Esophagus (tissue), 2 donors: ENCODE measurements around the gene TOMM40. TPM values are rescaled to one million over a fixed set of nuclear protein-coding genes. Genes with fewer than 3 reads are reported as not detected.

ENCODE experiments used
- H3K27ac ChIP-seq, 2 donors: one replicate each; pipeline ENCODE4 v1.5.1; 2013; ENCODE audit warnings: low read depth in 2 of 2, mild to moderate bottlenecking in 2 of 2, inconsistent platforms in 1 of 2, low read length in 1 of 2, moderate library complexity in 1 of 2
- H3K27me3 ChIP-seq, 2 donors: one replicate each; pipeline ENCODE4 v1.6.1; 2013; ENCODE audit warnings: low read length in 2 of 2, control low read depth in 1 of 2, mild to moderate bottlenecking in 1 of 2; ENCODE audit not compliant: insufficient read depth in 2 of 2, control insufficient read depth in 1 of 2
- H3K36me3 ChIP-seq, 2 donors: one replicate each; pipeline ENCODE4 v1.6.1; 2013; ENCODE audit warnings: low read length in 1 of 2; ENCODE audit not compliant: control insufficient read depth in 2 of 2, insufficient read depth in 2 of 2
- H3K4me1 ChIP-seq, 2 donors: one replicate each; pipeline ENCODE4 v1.6.1; 2013; ENCODE audit warnings: low read length in 1 of 2; ENCODE audit not compliant: control insufficient read depth in 2 of 2, insufficient read depth in 2 of 2
- H3K4me3 ChIP-seq, 2 donors: one replicate each; pipeline ENCODE4 v1.5.1; 2013; ENCODE audit warnings: low read length in 2 of 2, mild to moderate bottlenecking in 2 of 2, low read depth in 1 of 2, moderate library complexity in 1 of 2
- H3K9me3 ChIP-seq, 2 donors: one replicate each; pipeline ENCODE4 v1.6.1; 2013; ENCODE audit warnings: mild to moderate bottlenecking in 2 of 2, low read depth in 1 of 2, low read length in 1 of 2, moderate library complexity in 1 of 2; ENCODE audit not compliant: control insufficient read depth in 2 of 2, insufficient read depth in 1 of 2
- WGBS, 2 donors: extraction: QIAGEN DNeasy Blood & Tissue Kit; methylation state at CpG; one replicate each; pipeline ENCODE4 v1.1.7; 2013; 5-methylcytosine and 5-hydroxymethylcytosine counted together
- polyA plus RNA-seq, 2 donors: library from polyadenylated mRNA; stranded (reverse); fragments of 200-250 nt; gene quantifications; one replicate each; pipeline ENCODE4 v1.2.3, GENCODE V29; 2013
- donor health status: healthy with polysubstance abuse.
- donor health status: Bipolar disorder and iron deficiency.

TOMM40 gene
- polyA plus RNA-seq, 2 donors: 46.0 to 60.8 TPM

DNA sequence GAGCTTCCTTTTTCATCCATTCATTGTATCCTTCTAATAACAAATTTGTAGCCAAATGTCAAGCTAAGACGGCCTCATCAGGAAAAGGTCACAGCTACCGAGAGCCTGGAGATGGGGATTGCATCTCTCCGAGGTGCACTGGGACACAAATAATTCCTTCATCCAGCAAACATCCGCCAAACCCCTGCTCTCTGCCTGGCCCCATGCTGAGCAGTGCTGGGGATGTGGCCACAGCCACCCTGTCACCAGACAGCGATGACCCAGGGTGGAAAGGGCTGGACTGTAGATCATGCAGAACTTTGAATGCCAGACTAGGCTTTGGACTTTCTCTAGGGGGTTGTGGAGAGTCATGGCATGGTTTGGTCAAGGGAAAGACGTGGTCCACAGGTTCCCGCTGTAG, 1.9 kb downstream of the TOMM40 start:
- no peaks in the 10 kb centered on the region for H3K9me3 ChIP-seq
- WGBS, 2 donors: 91 to 92% methylated on average over 7 of the region's 7 CpGs
- peaks cover 2 to 18% of the 10 kb centered on the region in 2 donors for H3K4me1 ChIP-seq
- H3K4me3 ChIP-seq: no peak overlapping the region
- no peaks in the 10 kb centered on the region for H3K27me3 ChIP-seq
- H3K27ac ChIP-seq: no peak overlapping the region
- H3K36me3 ChIP-seq: peaks cover 12 to 46% of the 10 kb centered on the region in 2 donors

DNA sequence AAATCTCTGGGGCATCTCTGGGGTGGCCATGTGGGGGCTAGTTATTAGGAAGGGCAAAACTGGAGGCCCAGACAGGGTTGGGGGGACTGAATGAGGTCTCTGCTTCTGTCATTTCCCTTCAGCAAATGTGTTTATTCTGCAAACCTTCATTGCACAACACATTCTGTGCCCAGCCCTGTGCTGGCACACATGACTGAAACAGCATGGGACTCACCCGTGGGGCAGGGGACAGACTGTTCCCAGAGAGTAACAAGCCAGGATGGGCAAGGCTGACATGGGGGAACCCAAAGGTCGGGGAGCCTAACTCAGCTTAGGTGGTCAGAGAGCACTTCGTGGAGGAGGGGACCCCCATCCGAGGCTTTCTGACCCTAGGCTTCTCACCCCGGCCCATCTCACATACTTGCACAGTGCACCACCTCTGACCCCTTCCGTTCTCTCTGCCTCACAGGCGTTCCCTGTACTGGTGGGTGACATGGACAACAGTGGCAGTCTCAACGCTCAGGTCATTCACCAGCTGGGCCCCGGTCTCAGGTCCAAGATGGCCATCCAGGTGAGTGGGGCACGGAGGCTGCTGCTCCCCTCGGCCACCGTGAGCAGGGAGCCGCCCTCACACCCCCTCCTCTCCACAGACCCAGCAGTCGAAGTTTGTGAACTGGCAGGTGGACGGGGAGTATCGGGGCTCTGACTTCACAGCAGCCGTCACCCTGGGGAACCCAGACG, 2.4 kb downstream of the TOMM40 start:
- H3K4me3 ChIP-seq: no peak overlapping the region
- peaks cover 2 to 18% of the 10 kb centered on the region in 2 donors for H3K4me1 ChIP-seq
- no peak overlapping the region for H3K27ac ChIP-seq
- no peaks in the 10 kb centered on the region for H3K9me3 ChIP-seq
- WGBS, 2 donors: 90% methylated on average over 18 of the region's 18 CpGs
- no peaks in the 10 kb centered on the region for H3K27me3 ChIP-seq
- peaks cover 15 to 49% of the 10 kb centered on the region in 2 donors for H3K36me3 ChIP-seq

GRCh38 chr19:44894052-44894400, 3.0 kb downstream of the TOMM40 start:
- H3K36me3 ChIP-seq: peaks cover 15 to 49% of the 10 kb centered on the region in 2 donors

GRCh38 chr19:44894946-44895345, 3.9 kb downstream of the TOMM40 start:
- Histone ChIP-seq H3K9me3 (no peaks in the 10 kb centered on the region), H3K4me3 (no peak overlapping the region), H3K36me3 (peaks cover 16 to 51% of the 10 kb centered on the region in 2 donors), H3K27me3 (no peaks in the 10 kb centered on the region), H3K27ac (no peak overlapping the region), H3K4me1 (peaks cover 0 to 13% of the 10 kb centered on the region in 2 donors)
- 77 to 84% methylated on average over 9 of the region's 9 CpGs for WGBS, 2 donors

More at GRCh38 chr19:44894052-44894400, 3.0 kb downstream of the TOMM40 start:
- Histone ChIP-seq H3K27ac (no peak overlapping the region), H3K9me3 (no peaks in the 10 kb centered on the region), H3K27me3 (no peaks in the 10 kb centered on the region), H3K4me1 (peaks cover 2 to 18% of the 10 kb centered on the region in 2 donors), H3K4me3 (no peak overlapping the region)
- 90 to 93% methylated on average over 6 of the region's 6 CpGs for WGBS, 2 donors

DNA sequence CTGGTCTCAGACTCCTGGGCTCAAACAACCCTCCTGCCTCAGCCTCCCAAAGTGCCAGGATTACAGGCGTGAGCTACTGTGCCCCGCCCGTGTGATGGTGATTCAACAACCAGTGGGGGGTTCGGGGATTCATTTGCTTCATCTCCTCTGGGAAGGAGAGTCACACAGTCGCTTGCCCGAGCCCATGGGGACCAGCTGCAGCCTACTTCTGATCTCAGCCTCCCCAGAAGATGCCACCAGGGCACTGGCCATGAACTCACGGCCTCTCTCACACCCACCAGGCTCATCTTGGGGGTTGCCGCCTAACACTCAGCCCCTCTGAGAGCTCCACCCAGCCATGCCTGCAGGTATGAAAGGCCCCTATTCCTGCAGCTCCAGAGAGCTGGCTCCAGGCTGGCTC, 6.8 kb downstream of the TOMM40 start:
- Histone ChIP-seq H3K27ac (no peak overlapping the region), H3K4me1 (peaks cover 0 to 2% of the 10 kb centered on the region in 2 donors), H3K27me3 (no peaks in the 10 kb centered on the region), H3K9me3 (no peaks in the 10 kb centered on the region), H3K4me3 (no peak overlapping the region), H3K36me3 (peaks cover 24 to 65% of the 10 kb centered on the region in 2 donors)
- WGBS, 2 donors: 88 to 91% methylated on average over 8 of the region's 8 CpGs

DNA sequence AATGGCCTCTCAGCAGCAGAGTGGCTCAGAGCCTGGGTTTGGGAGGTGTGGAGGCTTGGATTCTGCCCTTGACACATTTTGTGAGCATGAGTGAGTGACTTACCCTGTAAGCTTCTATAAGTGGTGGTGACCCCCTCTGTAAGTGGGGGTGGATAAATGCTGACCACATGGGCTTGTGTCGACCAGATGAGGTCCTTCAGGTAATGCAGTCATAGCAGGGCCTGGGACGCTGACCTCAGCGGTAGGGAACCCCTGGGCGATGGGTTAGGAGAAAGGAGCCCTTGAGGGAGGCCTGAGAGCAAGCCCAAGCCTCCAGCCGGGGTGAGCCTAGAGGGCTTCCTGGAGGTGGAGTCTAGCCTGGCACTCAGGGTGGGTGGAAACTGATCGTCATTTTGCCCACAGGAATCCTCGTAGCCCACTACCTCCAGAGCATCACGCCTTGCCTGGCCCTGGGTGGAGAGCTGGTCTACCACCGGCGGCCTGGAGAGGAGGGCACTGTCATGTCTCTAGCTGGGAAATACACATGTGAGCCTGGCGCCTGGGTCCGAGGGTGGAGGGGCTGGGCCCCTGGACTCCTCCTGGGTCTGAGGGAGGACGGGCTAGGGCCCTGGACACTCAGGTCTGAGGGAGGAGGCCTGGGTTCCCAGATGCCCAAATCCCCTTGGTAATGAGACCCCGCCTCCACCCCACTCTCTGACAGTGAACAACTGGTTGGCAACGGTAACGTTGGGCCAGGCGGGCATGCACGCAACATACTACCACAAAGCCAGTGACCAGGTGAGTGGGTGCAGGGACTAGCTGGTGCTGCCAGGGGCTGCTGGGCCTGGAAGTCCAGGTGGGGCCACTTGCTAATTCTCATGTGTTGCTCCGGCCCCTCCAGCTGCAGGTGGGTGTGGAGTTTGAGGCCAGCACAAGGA, 9.5 kb downstream of the TOMM40 start:
- WGBS, 2 donors: 91 to 93% methylated on average over 19 of the region's 19 CpGs
- no peaks in the 10 kb centered on the region for H3K9me3 ChIP-seq
- peaks cover 20 to 45% of the 10 kb centered on the region in 2 donors for H3K36me3 ChIP-seq
- H3K4me1 ChIP-seq: peaks cover 0 to 3% of the 10 kb centered on the region in 2 donors
- H3K27me3 ChIP-seq: peaks cover 0 to 3% of the 10 kb centered on the region in 2 donors
- no peak overlapping the region for H3K27ac ChIP-seq
- no peak overlapping the region for H3K4me3 ChIP-seq

GRCh38 chr19:44903216-44903601, 12.2 kb downstream of the TOMM40 start:
- no peaks in the 10 kb centered on the region for H3K9me3 ChIP-seq
- H3K4me1 ChIP-seq: peaks cover 0 to 11% of the 10 kb centered on the region in 2 donors
- peaks cover 9 to 24% of the 10 kb centered on the region in 2 donors for H3K36me3 ChIP-seq
- 74% methylated on average over 11 to 15 of the region's 15 CpGs for WGBS, 2 donors
- no peak overlapping the region for H3K27ac ChIP-seq
- peaks cover 0 to 3% of the 10 kb centered on the region in 2 donors for H3K27me3 ChIP-seq
- no peak overlapping the region for H3K4me3 ChIP-seq

DNA sequence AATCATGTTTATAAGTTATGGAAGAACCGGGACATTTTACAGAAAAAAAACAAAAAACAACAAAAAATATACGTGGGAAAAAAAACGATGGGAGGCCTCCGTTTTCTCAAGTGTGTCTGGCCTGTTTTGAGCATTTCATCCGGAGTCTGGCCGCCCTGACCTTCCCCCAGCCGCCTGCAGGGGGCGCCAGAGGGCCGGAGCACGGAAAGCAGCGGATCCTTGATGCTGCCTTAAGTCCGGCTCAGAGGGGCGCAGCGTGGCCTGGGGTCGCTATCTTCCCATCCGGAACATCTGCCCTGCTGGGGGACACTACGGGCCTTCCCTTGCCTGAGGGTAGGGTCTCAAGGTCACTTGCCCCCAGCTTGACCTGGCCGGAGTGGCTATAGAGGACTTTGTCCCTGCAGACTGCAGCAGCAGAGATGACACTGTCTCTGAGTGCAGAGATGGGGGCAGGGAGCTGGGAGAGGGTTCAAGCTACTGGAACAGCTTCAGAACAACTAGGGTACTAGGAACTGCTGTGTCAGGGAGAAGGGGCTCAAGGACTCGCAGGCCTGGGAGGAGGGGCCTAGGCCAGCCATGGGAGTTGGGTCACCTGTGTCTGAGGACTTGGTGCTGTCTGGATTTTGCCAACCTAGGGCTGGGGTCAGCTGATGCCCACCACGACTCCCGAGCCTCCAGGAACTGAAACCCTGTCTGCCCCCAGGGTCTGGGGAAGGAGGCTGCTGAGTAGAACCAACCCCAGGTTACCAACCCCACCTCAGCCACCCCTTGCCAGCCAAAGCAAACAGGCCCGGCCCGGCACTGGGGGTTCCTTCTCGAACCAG, 12.8 kb downstream of the TOMM40 start:
- no peak overlapping the region for H3K4me3 ChIP-seq
- no peak overlapping the region for H3K27ac ChIP-seq
- H3K4me1 ChIP-seq: peaks cover 0 to 11% of the 10 kb centered on the region in 2 donors
- H3K36me3 ChIP-seq: peaks cover 9 to 24% of the 10 kb centered on the region in 2 donors
- 15% methylated on average over 24 of the region's 24 CpGs for WGBS, 2 donors
- no peaks in the 10 kb centered on the region for H3K9me3 ChIP-seq
- peaks cover 0 to 3% of the 10 kb centered on the region in 2 donors for H3K27me3 ChIP-seq

- Histone ChIP-seq H3K27me3 (peaks cover 0 to 3% of the 10 kb centered on the region in 2 donors), H3K4me3 (no peak overlapping the region), H3K27ac (no peak overlapping the region), H3K9me3 (no peaks in the 10 kb centered on the region), H3K4me1 (peaks cover 0 to 11% of the 10 kb centered on the region in 2 donors), H3K36me3 (peaks cover 9 to 24% of the 10 kb centered on the region in 2 donors)
- WGBS, 2 donors: 52 to 57% methylated on average over 12 of the region's 12 CpGs
These were observed 13.5 kb downstream of the TOMM40 start for GRCh38 chr19:44904426-44904994.
